Right atrium auricular region (tissue), 2 donors: Measurements from ENCODE around the gene BPGM. TPM values are rescaled to one million over a fixed set of nuclear protein-coding genes. Genes with fewer than 3 reads are reported as not detected.

ENCODE experiments used
- DNase-seq: peaks from one replicate; pipeline ENCODE4 v3.0.0-alpha.2; 2019; ENCODE audit warnings: low spot score
- H3K27ac ChIP-seq, 2 donors: fragments of 200-600 bp; sonication (generic); 1 replicate in 1 of 2; 2 replicates in 1 of 2; pipeline ENCODE4 v1.5.1; 2016 to 2019
- H3K27me3 ChIP-seq, 2 donors: fragments of 200-600 bp; sonication (generic); one replicate each; pipeline versions ENCODE4 v1.5.1 to v1.6.0; 2017 to 2019
- H3K36me3 ChIP-seq: fragments of 200-600 bp; sonication (generic); one replicate; pipeline ENCODE4 v1.5.1; 2016
- H3K4me1 ChIP-seq, 2 donors: fragments of 200-600 bp; sonication (generic); one replicate each; pipeline versions ENCODE4 v1.5.1 to v1.6.0; 2017 to 2019
- H3K4me3 ChIP-seq, 2 donors: fragments of 200-600 bp; sonication (generic); 1 replicate in 1 of 2; 2 replicates in 1 of 2; pipeline ENCODE4 v1.5.1; 2017 to 2019; ENCODE audit warnings: mild to moderate bottlenecking in 1 of 2, moderate library complexity in 1 of 2
- H3K9me3 ChIP-seq, 2 donors: fragments of 200-600 bp; sonication (generic); one replicate each; pipeline ENCODE4 v1.5.1; 2019
- total RNA-seq, 2 donors: library from RNA; depleted of rRNA; stranded (reverse); fragments of >200 nt; gene quantifications; one replicate each; pipeline ENCODE4 v1.1.0, GENCODE V29; 2016
- TF ChIP-seq, protein P1 (sequence below), 2 donors: fragments of 200-600 bp; sonication (generic); IDR thresholded peaks; one replicate each; pipeline ENCODE4 v1.5.1; 2019; ENCODE audit warnings: antibody characterized with exemption in 2 of 2

BPGM gene
- total RNA-seq, 2 donors from 2014 or later: 12.5 to 16.7 TPM

DNA sequence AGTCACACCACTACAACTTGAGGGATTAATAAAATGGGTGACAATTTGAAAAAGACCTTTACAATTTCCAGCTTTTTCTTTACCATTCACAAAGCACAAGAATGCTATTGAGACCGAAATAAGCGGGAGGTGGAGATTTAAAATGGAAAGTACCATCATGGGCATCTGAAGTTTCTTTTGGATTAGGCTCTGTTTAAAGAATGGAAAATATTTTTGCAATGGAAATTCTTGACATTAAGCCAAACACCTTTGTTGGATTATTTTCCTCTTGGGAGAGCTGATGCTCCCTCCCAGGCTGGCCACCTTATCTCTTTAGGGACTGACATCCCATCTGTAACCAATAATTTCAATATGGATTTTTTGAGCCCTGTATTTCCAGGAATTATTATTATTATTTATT lies 62.5 kb downstream of the BPGM start:
- no peaks in the 10 kb centered on the region for H3K9me3 ChIP-seq
- no peaks in the 10 kb centered on the region for H3K27me3 ChIP-seq
- H3K4me1 ChIP-seq: peaks cover 0 to 5% of the 10 kb centered on the region in 2 donors
- no peaks in the 10 kb centered on the region for H3K36me3 ChIP-seq
- TF ChIP-seq, protein P1, sequence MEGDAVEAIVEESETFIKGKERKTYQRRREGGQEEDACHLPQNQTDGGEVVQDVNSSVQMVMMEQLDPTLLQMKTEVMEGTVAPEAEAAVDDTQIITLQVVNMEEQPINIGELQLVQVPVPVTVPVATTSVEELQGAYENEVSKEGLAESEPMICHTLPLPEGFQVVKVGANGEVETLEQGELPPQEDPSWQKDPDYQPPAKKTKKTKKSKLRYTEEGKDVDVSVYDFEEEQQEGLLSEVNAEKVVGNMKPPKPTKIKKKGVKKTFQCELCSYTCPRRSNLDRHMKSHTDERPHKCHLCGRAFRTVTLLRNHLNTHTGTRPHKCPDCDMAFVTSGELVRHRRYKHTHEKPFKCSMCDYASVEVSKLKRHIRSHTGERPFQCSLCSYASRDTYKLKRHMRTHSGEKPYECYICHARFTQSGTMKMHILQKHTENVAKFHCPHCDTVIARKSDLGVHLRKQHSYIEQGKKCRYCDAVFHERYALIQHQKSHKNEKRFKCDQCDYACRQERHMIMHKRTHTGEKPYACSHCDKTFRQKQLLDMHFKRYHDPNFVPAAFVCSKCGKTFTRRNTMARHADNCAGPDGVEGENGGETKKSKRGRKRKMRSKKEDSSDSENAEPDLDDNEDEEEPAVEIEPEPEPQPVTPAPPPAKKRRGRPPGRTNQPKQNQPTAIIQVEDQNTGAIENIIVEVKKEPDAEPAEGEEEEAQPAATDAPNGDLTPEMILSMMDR (IDR thresholded peaks at IDR 0.05): no peak
- H3K4me3 ChIP-seq: no peak overlapping the region
- no peak overlapping the region for H3K27ac ChIP-seq
- DNase-seq: no peak

DNA sequence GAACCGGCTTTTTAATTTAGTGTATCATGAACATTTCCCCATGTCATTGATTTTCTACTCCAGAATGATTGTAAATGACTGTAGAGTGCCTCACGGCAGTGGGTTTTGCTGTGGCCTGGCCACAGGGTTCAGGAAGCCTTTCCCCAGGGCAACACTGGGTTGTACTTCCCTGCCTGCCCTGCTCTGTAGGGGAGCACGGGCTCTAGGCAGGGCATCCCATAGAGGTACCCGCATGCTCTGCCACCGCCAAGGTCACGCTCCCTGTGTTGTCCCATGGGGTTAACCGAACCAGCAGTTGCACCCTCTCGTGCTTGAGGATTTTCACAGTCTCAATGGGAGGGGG lies 63.8 kb downstream of the BPGM start:
- Histone ChIP-seq H3K4me3 (no peak overlapping the region), H3K4me1 (peaks cover 0 to 5% of the 10 kb centered on the region in 2 donors), H3K27ac (no peak overlapping the region), H3K9me3 (no peaks in the 10 kb centered on the region), H3K27me3 (no peaks in the 10 kb centered on the region), H3K36me3 (no peaks in the 10 kb centered on the region)
- TF ChIP-seq, protein P1 (IDR thresholded peaks at IDR 0.05): no peak
- DNase-seq: no peak

DNA sequence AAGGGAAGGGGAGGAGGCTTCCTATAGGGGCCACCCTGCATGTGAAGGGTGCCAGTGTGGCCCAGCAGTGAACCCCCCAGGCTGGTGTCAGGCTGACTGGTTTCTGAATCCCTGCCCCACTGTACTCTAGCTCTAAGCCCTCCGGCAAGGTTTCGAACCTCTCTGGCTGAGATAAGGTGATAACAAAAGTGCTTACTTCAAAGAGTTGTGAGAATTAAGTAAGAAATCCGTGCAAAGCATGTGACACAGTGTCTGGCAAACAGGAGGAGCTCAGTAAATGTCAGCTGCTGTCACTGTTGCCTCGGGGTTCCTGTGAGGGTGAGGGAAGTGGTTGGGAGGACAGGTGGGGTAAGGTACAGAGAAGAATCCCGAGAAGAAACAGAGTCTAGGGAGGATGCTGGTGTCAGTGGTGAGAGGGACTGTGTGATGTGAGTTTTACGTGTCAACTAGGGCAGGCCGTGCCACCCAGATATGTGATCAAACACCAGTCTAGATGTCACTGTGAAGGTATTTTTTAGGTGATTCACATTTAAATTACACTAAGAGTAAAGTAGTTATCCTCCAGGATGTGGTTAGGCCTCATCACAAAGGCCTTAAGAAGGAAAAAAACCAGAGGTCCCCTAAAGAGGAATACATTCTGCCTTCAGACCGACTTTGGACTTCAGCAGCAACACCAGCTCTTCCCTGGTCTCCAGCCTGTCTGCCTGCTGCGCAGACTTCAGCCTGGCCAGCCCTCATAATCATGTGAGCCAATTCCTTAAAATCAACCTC lies 64.4 kb downstream of the BPGM start:
- H3K27ac ChIP-seq: peak overlapping the region in 1 of 2 donors; percentile 18
- DNase-seq: no peak
- no peak overlapping the region for H3K4me3 ChIP-seq
- H3K4me1 ChIP-seq: peaks cover 0 to 5% of the 10 kb centered on the region in 2 donors
- H3K9me3 ChIP-seq: no peaks in the 10 kb centered on the region
- TF ChIP-seq, protein P1 (IDR thresholded peaks at IDR 0.05): no peak
- H3K36me3 ChIP-seq: no peaks in the 10 kb centered on the region
- H3K27me3 ChIP-seq: no peaks in the 10 kb centered on the region

DNA sequence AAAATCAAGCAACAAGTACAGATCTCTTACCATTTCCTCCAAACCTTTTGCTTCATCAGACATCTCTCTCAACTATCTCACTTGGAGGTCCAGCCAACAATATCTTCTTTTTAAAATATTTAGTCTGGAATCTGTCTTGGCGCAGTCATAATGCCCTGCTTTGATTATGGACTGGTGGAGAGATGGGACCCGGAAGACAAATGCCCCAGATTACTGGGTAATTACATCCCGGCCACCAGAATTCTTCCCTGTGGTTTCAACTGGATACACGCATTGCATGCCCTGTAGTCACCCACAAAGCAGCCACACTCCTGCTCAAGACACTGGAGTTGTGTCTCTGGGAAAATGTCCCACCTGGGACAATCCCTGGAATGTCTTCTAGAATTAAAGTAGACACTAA lies 65.5 kb downstream of the BPGM start:
- Histone ChIP-seq H3K4me1 (peaks cover 0 to 5% of the 10 kb centered on the region in 2 donors), H3K9me3 (no peaks in the 10 kb centered on the region), H3K27ac (no peak overlapping the region), H3K36me3 (no peaks in the 10 kb centered on the region), H3K27me3 (no peaks in the 10 kb centered on the region), H3K4me3 (no peak overlapping the region)
- TF ChIP-seq, protein P1 (IDR thresholded peaks at IDR 0.05): no peak
- no peak for DNase-seq

DNA sequence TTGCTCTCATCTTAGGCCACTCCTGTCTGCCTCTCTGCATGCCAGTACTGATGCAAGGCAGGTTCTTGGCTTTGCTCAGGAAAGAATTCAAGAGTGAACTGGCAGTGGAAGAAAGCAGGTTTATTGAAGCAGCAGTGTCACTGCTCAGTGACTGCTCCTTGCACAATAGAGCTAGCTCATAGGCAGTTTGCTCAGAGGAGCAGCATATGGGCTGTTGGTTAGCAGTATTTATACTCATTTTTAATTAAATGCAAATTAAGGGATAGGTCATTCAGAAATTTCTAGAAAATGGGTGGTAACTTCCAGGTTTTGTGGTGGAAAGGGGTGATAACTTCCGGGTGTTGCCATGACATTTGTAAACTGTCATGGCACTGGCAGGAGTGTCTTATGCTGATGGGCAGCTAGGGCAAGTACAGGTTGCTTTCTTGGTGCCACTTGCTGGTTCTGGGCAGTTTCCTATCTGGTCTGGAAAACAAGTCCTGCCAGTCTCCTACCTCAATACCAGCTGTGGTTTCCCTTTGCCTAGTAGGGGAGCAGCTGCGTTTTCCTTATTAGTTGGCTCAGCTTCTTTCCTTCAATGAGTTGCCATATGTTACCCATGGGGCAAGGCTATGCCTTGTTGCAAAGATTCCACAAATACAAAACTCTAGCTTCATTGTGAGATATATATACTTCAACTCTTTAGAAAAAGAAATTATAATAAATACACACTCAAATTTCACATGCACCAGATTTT lies 68.0 kb downstream of the BPGM start:
- DNase-seq: no peak
- TF ChIP-seq, protein P1 (IDR thresholded peaks at IDR 0.05): no peak
- H3K36me3 ChIP-seq: no peaks in the 10 kb centered on the region
- H3K27me3 ChIP-seq: no peaks in the 10 kb centered on the region
- H3K4me1 ChIP-seq: peaks cover 0 to 15% of the 10 kb centered on the region in 2 donors
- no peaks in the 10 kb centered on the region for H3K9me3 ChIP-seq
- no peak overlapping the region for H3K4me3 ChIP-seq
- H3K27ac ChIP-seq: no peak overlapping the region
